Effector CD4-positive, alpha-beta T cell (primary cell): Measurements from ENCODE around the gene DCT.
"Not testable (repeated sequence)": the region's sequence is repeated elsewhere in the genome, so short reads cannot be mapped to it uniquely, and the experiment has no call there.

Experiments used
- DNase-seq: peaks from one replicate; pipeline ENCODE4 v3.0.0-alpha.2; 2020
- total RNA-seq: gene quantifications from one replicate; lab custom pipeline; 2026; lab: John Stamatoyannopoulos, UW

DCT gene
- 0.75 reads per million for total RNA-seq

- no peak for DNase-seq
These were observed at the start of gene DCT for GRCh38 chr13:94479616-94480015. TSS of gene DCT (minus strand) at chr13:94479682. CDS start at chr13:94479255, 427 bp downstream.

GRCh38 chr13:94526956-94527355 is 47.5 kb upstream of the DCT start:
- DNase-seq, result not testable (repeated sequence)

- no peak for DNase-seq
These were observed 46.3 kb upstream of the DCT start for GRCh38 chr13:94525781-94526180.

GRCh38 chr13:94524407-94524806 is 44.9 kb upstream of the DCT start:
- DNase-seq, result no peak

GRCh38 chr13:94520001-94520400 is 40.5 kb upstream of the DCT start:
- DNase-seq, result no peak

GRCh38 chr13:94516456-94516855 is 37.0 kb upstream of the DCT start:
- DNase-seq, result no peak

- DNase-seq, result no peak
These were observed 36.4 kb upstream of the DCT start for GRCh38 chr13:94515911-94516310.

- DNase-seq, result no peak
These were observed 35.9 kb upstream of the DCT start for GRCh38 chr13:94515374-94515773.

- no peak for DNase-seq
These were observed 33.5 kb upstream of the DCT start for GRCh38 chr13:94513026-94513425.

GRCh38 chr13:94505730-94506129 is 26.2 kb upstream of the DCT start:
- DNase-seq, result no peak

- no peak for DNase-seq
These were observed 24.4 kb upstream of the DCT start for GRCh38 chr13:94503851-94504250.

GRCh38 chr13:94498831-94499230 is 19.3 kb upstream of the DCT start:
- DNase-seq, result not testable (repeated sequence)

- DNase-seq, result no peak
These were observed 16.3 kb upstream of the DCT start for GRCh38 chr13:94495806-94496205.

GRCh38 chr13:94494026-94494425 is 14.5 kb upstream of the DCT start:
- no peak for DNase-seq

- no peak for DNase-seq
These were observed 7.6 kb upstream of the DCT start for GRCh38 chr13:94487043-94487442.

GRCh38 chr13:94483970-94484369 is 4.5 kb upstream of the DCT start:
- no peak for DNase-seq

GRCh38 chr13:94481941-94482340 is 2.5 kb upstream of the DCT start:
- DNase-seq, result no peak

GRCh38 chr13:94480672-94481145 is 1.2 kb upstream of the DCT start:
- no peak for DNase-seq

GRCh38 chr13:94478913-94479312 is 569 bp downstream of the DCT start:
- no peak for DNase-seq

GRCh38 chr13:94470126-94470525 is 9.4 kb downstream of the DCT start:
- no peak for DNase-seq

GRCh38 chr13:94464771-94465170 is 14.7 kb downstream of the DCT start:
- DNase-seq, result no peak

GRCh38 chr13:94462670-94463069 is 16.8 kb downstream of the DCT start:
- no peak for DNase-seq

GRCh38 chr13:94459116-94459515 is 20.4 kb downstream of the DCT start:
- no peak for DNase-seq

GRCh38 chr13:94455414-94455813 is 24.1 kb downstream of the DCT start:
- DNase-seq, result no peak

GRCh38 chr13:94454906-94455305 is 24.6 kb downstream of the DCT start:
- no peak for DNase-seq

GRCh38 chr13:94454334-94454733 is 25.1 kb downstream of the DCT start:
- DNase-seq, result no peak
